GM18505 (cell line): ENCODE results near the gene OSGIN1.
"Not testable (repeated sequence)": the region's sequence is repeated elsewhere in the genome, so short reads cannot be mapped to it uniquely, and the experiment has no call there.

ENCODE experiments used
- ATAC-seq: cut with Tn5 transposase; IDR thresholded peaks from one replicate; pipeline ENCODE4 v1.9.1; 2021; ENCODE audit not compliant: unreplicated experiment
- POLR2A ChIP-seq: IDR thresholded peaks from 4 replicates; pipeline ENCODE4 v1.6.1; 2011; ENCODE audit warnings: borderline replicate concordance; ENCODE audit not compliant: insufficient read depth, insufficient read length; ENCODE audit errors: extremely low read depth

OSGIN1 gene

GRCh38 chr16:83940630-83941378, 12.2 kb upstream of the OSGIN1 start:
- ATAC-seq, result no peak
- no peak for TF ChIP-seq POLR2A

- not testable (repeated sequence) for ATAC-seq
These were observed 11.5 kb upstream of the OSGIN1 start for GRCh38 chr16:83941546-83941945.

GRCh38 chr16:83942074-83942473, 11.0 kb upstream of the OSGIN1 start:
- no peak for TF ChIP-seq POLR2A
- no peak for ATAC-seq

GRCh38 chr16:83942815-83943515, 10.1 kb upstream of the OSGIN1 start:
- no peak for ATAC-seq
- TF ChIP-seq POLR2A, result no peak

- no peak for ATAC-seq
- no peak for TF ChIP-seq POLR2A
These were observed 9.5 kb upstream of the OSGIN1 start for GRCh38 chr16:83943516-83944050.

GRCh38 chr16:83945587-83945986, 7.5 kb upstream of the OSGIN1 start:
- no peak for ATAC-seq
- no peak for TF ChIP-seq POLR2A

- TF ChIP-seq POLR2A, result no peak
- ATAC-seq, result no peak
These were observed 6.8 kb upstream of the OSGIN1 start for GRCh38 chr16:83946154-83946780.

- TF ChIP-seq POLR2A, result no peak
- no peak for ATAC-seq
These were observed 6.1 kb upstream of the OSGIN1 start for GRCh38 chr16:83946781-83947566.

GRCh38 chr16:83947642-83948234, 5.3 kb upstream of the OSGIN1 start:
- no peak for TF ChIP-seq POLR2A
- ATAC-seq, result no peak

- TF ChIP-seq POLR2A, result no peak
- no peak for ATAC-seq
These were observed 3.9 kb upstream of the OSGIN1 start for GRCh38 chr16:83948914-83949723.

GRCh38 chr16:83949724-83950001, 3.4 kb upstream of the OSGIN1 start:
- no peak for TF ChIP-seq POLR2A
- no peak for ATAC-seq

GRCh38 chr16:83950862-83951399, 2.1 kb upstream of the OSGIN1 start:
- ATAC-seq, result not testable (repeated sequence)

GRCh38 chr16:83951544-83951943, 1.5 kb upstream of the OSGIN1 start:
- no peak for ATAC-seq
- TF ChIP-seq POLR2A, result no peak

GRCh38 chr16:83952587-83952939, 477 bp upstream of the OSGIN1 start:
- no peak for TF ChIP-seq POLR2A
- no peak for ATAC-seq
